ENCODE measurements around the gene RASGRP2.

Gene RASGRP2

DNA sequence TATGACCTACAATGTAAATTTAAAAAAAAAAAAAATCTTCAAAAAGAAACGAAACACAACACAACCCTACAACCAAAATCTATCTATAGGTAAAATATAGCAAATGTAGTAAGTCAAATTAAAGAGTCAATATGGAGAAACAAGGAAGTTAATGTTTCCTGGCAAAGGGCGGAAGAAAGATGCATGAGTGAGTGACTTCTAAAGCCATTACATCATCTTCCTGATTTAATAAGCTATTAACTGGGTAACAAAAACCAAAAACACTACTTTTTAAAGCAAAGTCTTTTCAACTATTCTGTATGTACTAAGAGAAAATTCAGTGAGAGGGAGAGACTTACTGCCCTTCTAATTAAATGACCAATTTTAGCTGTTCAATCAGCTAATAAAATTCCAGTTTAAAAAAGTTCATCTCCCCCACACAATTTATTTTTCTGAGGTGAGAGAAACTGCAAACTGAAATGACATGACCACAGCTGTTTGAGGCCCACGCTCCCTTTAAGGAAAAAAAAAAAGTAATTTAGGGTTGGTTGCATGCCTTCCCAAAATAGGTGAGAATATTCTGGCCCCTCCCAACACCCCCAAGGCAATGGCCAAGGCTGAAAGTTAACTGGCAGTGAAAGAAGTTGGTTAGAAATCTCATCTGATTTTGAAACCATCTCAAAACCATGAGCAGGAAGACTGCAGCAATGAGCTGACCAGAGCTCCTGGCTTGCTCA, 28.5 kb upstream of the RASGRP2 start:
- DNase-seq (ENCODE audit: low read depth, low spot score): no peak
- H3K4me3 ChIP-seq (ENCODE audit: low read length): no peak overlapping the region

DNA sequence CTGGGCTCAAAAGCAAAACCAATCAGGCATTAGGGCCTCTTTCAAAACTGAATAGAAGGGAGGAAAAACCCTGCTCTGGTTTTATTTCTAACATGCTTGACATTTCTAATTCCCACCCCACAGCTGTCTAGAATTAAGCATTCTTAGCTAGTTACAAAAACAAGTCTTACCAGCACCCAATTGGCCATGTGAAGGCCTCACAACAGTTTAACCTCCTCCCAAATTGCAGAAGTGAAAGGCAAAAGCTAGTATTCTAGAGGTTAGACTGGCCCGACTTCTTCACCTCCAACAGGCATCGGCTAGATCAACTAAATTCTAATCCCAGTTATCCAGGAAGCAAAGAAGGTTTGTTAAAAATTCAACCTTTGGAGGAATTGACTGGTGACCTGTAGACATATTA, 27.9 kb upstream of the RASGRP2 start:
- DNase-seq (ENCODE audit: low read depth, low spot score): no peak
- no peak overlapping the region for H3K4me3 ChIP-seq (ENCODE audit: low read length)

DNA sequence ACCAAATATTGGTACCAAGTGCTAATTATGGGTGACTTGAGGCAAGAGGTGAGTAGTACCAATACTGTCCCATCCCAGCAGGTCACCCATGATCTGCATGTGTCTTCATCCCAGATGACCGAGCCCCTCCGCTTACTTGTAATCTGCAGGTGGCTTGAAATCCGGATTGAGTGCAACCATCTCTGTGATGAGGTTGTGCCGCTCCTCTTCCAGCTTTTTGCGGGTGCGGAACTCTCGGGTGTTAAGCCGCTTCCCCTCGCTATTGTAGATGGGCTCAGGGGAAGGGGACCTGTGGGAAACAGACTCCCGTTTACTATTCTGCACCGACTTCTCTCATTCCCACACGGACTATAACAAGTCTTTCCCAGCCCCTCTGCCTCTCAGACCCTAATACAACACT, 26.2 kb upstream of the RASGRP2 start:
- DNase-seq (ENCODE audit: low read depth, low spot score): no peak
- H3K4me3 ChIP-seq (ENCODE audit: low read length): no peak overlapping the region

DNA sequence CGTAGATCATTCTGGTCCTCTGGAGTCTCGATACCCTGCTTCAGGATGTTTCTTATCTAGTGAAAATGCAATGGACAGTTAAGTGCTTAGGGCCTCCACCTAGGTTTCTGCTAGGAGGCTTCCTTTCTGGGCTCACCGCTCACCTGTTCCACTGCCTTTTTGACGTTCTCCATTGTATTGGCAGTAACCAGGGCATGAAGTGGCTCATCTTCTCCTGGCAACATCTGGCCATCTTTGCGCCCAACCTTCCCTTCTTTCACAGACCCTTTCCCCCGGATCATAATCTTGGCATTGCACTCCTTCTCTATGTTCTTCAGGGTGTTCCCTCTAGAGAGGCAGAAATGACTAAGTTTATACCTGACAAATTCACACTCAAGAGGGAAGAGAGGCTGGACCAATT, 25.3 kb upstream of the RASGRP2 start:
- no peak overlapping the region for H3K4me3 ChIP-seq (ENCODE audit: low read length)
- no peak for DNase-seq (ENCODE audit: low read depth, low spot score)

- no peak for DNase-seq (ENCODE audit: low read depth, low spot score)
- H3K4me3 ChIP-seq (ENCODE audit: low read length): no peak overlapping the region
Observed at GRCh38 chr11:64768300-64768694, 24.4 kb upstream of the RASGRP2 start.

DNA sequence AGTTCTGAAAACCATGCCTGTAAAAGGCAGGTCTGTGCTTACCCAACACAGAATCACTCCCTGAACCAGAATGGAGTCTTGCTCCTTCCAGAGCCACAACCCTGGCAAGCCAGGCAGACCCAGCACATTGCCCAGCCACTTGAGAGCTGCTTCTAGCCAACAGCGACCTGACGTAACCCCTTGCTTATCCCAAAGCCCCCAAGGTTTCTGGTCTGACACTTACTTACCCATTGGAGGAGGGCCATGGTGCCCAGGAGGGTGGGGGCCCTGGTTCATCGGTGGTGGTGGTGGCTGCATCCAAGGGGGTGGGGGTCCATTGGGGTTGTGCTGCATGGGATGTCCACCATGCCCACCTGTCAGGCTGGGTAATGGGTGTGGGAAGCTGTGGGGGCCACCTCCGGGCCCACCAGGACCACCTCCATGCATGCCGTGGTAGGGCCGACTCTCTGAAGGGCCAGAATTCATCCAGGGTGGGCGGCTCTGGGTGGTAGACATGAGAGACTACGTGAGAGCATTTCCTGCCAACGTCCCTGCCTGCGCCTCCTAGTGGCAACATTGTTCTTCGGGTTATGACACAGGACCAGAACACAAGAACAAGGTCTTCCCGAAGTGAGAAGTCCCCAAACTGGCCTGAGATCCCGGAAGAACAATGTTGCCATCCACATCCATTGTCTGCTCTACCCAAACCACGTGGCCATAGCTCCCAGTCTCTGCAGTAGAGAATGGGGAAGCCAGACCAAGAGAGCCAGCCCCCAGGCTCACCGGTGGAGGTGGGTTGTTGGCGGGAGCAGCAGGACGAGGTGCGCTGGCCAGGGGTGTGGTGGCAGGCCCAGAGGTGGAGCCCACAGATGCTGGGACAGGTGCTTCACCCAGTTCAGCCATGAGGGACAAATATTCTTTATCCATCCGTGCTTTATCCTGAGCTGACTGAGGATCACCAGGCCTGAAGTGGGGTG, 23.7 kb upstream of the RASGRP2 start:
- DNase-seq (ENCODE audit: low read depth, low spot score): peak; percentile 82

DNA sequence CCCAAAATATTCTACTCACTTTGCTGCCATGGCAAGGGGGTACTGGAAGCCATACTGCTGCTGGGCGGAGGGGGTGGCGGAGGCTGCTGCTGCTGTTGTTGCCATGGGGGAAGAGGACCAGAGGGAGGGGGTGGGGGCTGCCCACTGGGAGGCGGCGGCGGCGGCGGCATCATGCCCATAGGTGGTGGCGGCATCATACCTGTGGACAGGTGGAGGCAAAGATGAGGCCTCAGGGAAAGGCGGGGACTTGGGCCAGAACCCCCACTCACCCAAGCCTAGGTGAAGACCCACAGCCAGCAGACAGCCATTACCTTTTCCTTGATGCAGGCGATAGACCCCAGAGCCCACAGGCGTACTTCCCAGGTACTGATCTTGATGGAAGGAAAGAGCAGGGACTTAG, 22.9 kb upstream of the RASGRP2 start:
- no peak for DNase-seq (ENCODE audit: low read depth, low spot score)
- no peak overlapping the region for H3K4me3 ChIP-seq (ENCODE audit: low read length)

More for the DNA sequence above, 23.7 kb upstream of the RASGRP2 start:
- no peak overlapping the region for H3K4me3 ChIP-seq (ENCODE audit: low read length)

DNA sequence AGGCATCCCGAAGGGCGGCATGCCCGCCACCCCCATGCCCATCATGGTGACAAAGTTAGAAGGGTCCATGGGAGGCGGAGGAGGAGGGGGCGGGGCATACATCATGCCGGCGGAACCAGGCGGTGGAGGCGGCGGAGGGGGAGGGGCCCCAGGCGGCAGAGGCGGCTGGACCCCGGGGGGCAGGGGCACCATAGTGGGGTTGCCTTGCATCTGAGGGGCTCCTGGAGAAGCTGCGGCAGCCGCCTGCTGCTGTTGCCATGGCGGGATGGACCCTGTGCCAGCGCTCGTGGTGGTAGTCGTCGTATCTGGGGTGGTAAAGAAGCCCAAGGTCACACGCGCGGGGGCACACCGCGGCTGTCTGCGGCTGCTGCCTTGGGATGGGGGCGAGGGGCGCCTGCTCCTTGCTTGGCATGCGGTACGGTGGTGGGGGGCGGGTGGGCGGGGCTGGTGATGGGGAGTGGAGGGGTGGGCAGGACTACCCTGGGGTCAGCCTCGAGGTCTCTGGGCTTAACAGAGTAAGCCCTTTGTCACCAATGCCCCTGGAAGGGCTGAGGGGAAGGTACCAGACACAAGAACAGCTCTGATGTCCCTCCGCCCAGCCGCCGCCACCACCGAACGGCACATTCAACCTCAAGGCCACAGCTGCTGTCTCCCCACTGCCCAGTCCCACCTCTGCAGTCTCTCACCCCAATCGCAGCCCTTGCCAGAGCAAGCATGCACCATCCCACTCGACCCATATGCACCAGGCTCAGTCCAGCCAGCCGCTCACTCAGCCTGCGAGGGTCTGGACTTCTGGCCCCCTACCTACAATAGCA, 22.1 kb upstream of the RASGRP2 start:
- no peak overlapping the region for H3K4me3 ChIP-seq (ENCODE audit: low read length)
- DNase-seq (ENCODE audit: low read depth, low spot score): no peak

GRCh38 chr11:64765291-64765850, 21.4 kb upstream of the RASGRP2 start:
- H3K4me3 ChIP-seq (ENCODE audit: low read length): no peak overlapping the region
- DNase-seq (ENCODE audit: low read depth, low spot score): no peak

DNA sequence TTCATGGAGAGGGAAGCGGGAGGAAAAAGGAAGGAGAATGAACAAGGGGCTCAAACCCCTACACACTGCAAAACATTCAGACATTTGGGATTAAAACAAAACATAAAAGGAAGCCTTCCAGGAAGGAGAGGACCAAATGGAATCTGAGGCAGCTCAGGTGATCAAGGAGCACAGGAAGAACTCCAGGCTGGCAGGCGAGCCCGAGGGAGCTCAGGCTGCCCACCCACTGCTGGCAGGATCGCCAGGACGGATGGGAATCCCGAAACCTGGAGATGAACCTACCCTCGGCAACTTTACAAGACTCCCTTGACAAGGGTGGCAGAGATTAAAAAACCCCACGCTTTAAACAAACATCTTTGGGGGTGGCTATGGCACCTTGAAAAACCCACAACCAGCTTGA, 20.8 kb upstream of the RASGRP2 start:
- H3K4me3 ChIP-seq (ENCODE audit: low read length): peak overlapping the region; percentile 30
- DNase-seq (ENCODE audit: low read depth, low spot score): no peak

GRCh38 chr11:64764040-64764611, 20.2 kb upstream of the RASGRP2 start:
- DNase-seq (ENCODE audit: low read depth, low spot score): peak; percentile 91
- H3K4me3 ChIP-seq (ENCODE audit: low read length): 0 out of 2 replicates have a peak overlapping the region, but pooled peaks have one; percentile 1

DNA sequence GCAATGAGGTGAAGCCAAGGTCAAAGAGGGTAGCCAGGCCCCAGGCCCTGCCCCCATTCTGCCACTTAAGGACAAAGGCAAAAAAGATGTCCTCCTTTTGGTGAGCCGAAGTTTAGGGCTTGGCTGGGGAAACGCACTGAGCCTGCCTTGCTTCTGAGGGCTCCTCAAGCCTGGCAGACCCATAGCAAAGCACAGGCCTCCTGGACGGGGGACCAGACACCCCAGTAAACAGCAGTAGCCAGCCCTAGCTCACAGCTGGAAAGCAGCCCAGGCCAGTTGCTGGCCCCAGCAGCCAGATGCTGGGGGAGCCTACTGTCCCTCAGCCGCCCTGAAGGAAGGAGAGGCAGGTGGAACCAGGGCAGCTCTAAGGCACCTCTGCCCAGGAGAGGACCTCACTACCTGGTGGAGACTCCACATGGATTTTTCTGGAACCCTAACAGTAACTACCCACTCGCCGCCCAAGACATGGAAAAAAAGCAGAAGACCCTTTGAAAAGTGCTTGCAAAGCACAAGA, 19.6 kb upstream of the RASGRP2 start:
- peak overlapping the region; percentile 1; the same call in 1 of the 2 replicates for H3K4me3 ChIP-seq (ENCODE audit: low read length)

DNA sequence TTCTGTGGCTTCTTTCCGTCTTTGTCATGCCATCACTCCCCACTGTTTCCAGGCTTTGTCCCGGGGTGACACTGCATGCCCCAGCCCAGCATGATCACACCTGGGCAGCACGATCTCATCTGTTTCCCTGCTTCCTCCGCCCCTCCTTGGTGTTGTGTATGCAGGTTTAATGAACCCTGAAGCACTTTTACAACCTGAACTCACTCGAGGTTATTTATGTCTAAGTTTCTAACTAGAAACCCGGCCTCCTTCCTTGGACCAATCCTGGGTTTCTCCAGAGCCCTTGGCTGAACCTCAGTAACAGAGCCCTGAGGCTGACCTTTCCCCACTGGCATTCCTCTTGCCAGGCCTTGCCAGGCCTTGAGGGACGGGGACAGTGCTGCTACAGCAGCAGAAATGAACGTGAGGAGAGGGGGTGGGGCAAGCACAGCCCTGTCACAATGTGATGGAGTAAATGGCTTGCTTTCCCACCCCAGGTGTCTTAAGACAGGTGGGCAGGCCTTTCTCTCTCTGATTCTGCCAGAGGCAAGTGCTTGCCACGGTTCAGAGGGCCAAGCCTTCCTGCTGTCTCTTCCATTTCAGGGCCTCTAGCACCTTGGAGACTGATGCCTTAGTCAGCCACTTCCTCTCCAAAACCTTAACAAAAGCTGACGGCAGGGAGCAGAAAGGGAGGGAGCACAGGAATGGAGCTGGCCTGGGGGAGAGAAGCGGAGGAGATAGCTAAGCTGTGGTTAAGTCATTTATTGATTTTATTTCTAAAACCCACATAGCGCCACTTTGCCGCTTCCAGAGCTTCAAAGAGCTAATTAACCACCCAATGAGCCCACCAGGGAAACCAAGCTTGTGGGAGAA, 19.0 kb upstream of the RASGRP2 start:
- peak; percentile 83 for DNase-seq (ENCODE audit: low read depth, low spot score)
- no peak overlapping the region for H3K4me3 ChIP-seq (ENCODE audit: low read length)

More for the DNA sequence above, 19.6 kb upstream of the RASGRP2 start:
- no peak for DNase-seq (ENCODE audit: low read depth, low spot score)

- no peak overlapping the region for H3K4me3 ChIP-seq (ENCODE audit: low read length)
- no peak for DNase-seq (ENCODE audit: low read depth, low spot score)
Observed at GRCh38 chr11:64762277-64762673, 18.3 kb upstream of the RASGRP2 start.

DNA sequence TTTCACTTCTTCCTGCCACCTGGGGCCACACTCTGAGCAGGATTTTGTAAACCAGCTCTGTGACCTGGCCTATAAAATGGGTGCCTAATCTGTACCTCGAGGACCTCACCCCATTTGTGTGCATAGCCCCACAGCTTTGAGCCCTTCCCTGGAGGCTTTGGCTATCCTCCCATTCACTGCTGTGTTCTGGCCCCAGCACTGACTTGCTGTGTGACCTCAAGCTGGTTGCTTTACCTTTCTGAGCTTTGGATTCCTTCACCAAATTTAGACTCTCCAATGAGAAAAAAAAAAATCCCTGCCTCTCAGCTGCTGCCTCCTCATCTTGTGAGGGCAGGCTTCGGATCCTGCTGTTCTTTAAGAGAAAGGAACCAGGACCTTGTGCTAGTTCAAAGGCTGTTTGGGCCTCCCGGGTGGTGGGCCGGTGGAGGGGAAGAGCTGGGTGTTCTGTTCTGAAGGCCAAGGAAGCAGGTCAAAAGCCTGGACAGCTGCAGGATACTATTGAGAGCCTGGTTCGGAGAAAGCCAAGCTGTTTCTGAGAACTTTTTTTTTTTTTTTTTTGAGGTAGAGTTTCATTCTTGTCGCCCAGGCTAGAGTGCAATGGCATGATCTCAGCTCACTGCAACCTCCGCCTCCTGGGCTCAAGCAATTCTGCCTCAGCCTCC, 16.9 kb upstream of the RASGRP2 start:
- H3K4me3 ChIP-seq (ENCODE audit: low read length): no peak overlapping the region
- no peak for DNase-seq (ENCODE audit: low read depth, low spot score)

DNA sequence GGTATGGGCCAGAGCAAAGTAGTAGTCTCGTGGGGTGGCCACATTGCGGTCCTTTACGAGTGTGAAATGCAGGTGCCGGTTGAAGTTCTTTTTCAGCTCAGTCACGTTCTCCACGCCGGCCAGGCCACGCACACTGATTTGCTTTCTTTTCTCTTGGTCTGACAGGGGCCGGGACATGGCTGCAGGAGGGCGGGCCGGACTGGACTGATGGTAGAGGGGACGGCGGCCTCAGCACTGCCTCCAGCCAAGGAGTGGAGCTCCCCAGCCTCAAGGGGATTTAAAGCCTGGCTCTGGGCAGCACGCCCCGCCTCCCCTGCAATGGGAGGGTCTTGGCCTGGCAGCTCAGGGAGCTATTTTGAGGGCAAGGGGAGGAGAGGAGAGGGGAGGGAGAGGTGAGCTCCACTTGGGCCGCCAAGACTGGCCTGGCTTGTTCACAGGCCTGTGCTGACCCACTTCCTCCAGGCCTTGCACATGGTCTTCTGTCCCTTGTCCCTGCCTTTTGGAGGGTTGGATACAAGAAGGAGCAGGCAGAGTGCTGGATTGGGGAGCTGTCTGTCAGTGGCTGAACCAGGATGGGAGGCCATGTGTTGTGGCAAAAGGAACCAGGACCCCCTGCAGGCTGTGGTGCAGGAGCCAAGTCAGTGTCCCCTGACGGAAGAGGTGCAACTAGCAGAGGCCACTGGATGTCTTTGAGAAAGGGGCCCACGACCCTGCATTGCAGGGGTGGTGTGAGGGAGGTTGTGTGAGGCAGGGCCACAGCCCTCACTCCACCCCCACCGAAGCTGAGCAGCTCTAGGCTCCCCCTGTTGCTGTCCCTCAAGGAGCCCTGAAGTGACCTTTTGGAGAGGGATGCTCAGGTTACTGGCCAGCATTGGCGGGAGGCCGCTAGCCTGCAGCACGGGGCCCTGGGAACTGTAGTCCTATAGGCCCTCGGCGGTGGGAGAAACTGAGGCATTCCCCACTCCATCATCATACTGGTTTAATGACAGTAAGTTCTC, 16.1 kb upstream of the RASGRP2 start, which contains the start of gene PYGM:
TSS of gene PYGM (minus strand) at position 253 of the 998 bp plus-strand sequence. CDS start at position 177, 76 bp downstream.
- H3K4me3 ChIP-seq (ENCODE audit: low read length): no peak within 1 kb of the TSS
- DNase-seq (ENCODE audit: low read depth, low spot score): no peak
